ENCODE measurements around the gene CNTN4. TPM values are rescaled to one million over a fixed set of nuclear protein-coding genes. Genes with fewer than 3 reads are reported as not detected.

CNTN4 gene
- polyA plus RNA-seq, 1 donor (not counting 4 experiments of a cell fraction or from before 2014, with no cell fraction given), result not detected

DNA sequence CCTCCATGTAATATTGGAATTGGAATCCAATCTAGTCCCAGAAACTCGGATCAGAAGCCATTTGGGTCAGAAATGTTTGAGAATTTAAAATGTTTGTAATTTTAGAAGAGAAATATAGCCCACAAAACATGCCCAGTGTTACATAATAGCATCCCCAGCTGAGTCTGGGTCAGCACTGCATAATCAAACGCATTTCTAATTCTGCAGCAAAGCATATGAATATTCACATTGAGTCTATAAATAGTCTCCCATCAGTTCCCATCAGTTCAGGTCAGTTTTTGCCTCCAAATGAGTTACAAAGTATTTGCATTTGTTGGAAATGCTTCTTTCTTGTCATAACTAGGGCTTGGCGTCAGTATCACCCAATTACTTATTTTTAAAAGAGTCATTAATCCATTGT is 628.4 kb downstream of the CNTN4 start:
- H3K27me3 ChIP-seq (ENCODE audit: control insufficient read depth, extremely low read depth, insufficient read depth, low read length), result no peaks in the 10 kb centered on the region

GRCh38 chr3:2727610-2728318 is 629.1 kb downstream of the CNTN4 start:
- FAIRE-seq (no peak), DNase-seq (ENCODE audit: low read depth, low spot score) (no peak)
- no peak overlapping the region for H3K4me2 ChIP-seq (ENCODE audit: control insufficient read depth, extremely low read depth, insufficient read depth, low read depth, low read length)
- H3K4me1 ChIP-seq (ENCODE audit: control insufficient read depth, extremely low read depth, insufficient read depth, low read length), result no peaks in the 10 kb centered on the region
- no peaks in the 10 kb centered on the region for H3K9me3 ChIP-seq (ENCODE audit: control insufficient read depth, low read depth, low read length)
- dilution Hi-C loops (cut with MboI; ENCODE audit: extremely low pct_ligation_motif_present, low sequenced_read_pairs), result no loop called here
- H3K4me3 ChIP-seq (ENCODE audit: control insufficient read depth in 2 of 3, extremely low read depth in 1 of 3, insufficient read depth in 2 of 3, low read depth in 1 of 3, low read length in 3 of 3), result no peak overlapping the region
- no peak overlapping the region for H3K27ac ChIP-seq (ENCODE audit: control insufficient read depth, insufficient read depth, low read length)
- TF ChIP-seq EZH2 (IDR thresholded peaks at IDR 0.05; ENCODE audit: low read length) (no peak), CTCF (optimal IDR thresholded peaks at IDR 0.05 in 1 of 3, IDR thresholded peaks at IDR 0.05 in 1 of 3, conservative IDR thresholded peaks at IDR 0.05 in 1 of 3; ENCODE audit: extremely low read depth in 1 of 3, insufficient read depth in 2 of 3, low read length in 3 of 3) (no peak)
- H3K9me1 ChIP-seq (ENCODE audit: control insufficient read depth, extremely low read depth, insufficient read depth, low read length), result no peaks in the 10 kb centered on the region
- no peak overlapping the region for H2AFZ ChIP-seq (ENCODE audit: control insufficient read depth, low read length)
- H3K79me2 ChIP-seq (ENCODE audit: control insufficient read depth, insufficient read depth, low read length), result no peaks in the 10 kb centered on the region
- no peaks in the 10 kb centered on the region for H3K27me3 ChIP-seq (ENCODE audit: control insufficient read depth, extremely low read depth, insufficient read depth, low read length)
- H3K9ac ChIP-seq (ENCODE audit: control insufficient read depth, extremely low read depth, insufficient read depth, low read length), result no peak overlapping the region
- no peaks in the 10 kb centered on the region for H4K20me1 ChIP-seq (ENCODE audit: control insufficient read depth, extremely low read depth, insufficient read depth, low read length)
- no peaks in the 10 kb centered on the region for H3K36me3 ChIP-seq (ENCODE audit: control insufficient read depth in 2 of 2, extremely low read depth in 1 of 2, insufficient read depth in 2 of 2, low read length in 2 of 2)

More for the DNA sequence above, 628.4 kb downstream of the CNTN4 start:
- Histone ChIP-seq H3K27ac (ENCODE audit: control insufficient read depth, insufficient read depth, low read length) (no peak overlapping the region), H3K4me3 (ENCODE audit: control insufficient read depth in 2 of 3, extremely low read depth in 1 of 3, insufficient read depth in 2 of 3, low read depth in 1 of 3, low read length in 3 of 3) (no peak overlapping the region), H3K4me2 (ENCODE audit: control insufficient read depth, extremely low read depth, insufficient read depth, low read depth, low read length) (no peak overlapping the region), H3K9ac (ENCODE audit: control insufficient read depth, extremely low read depth, insufficient read depth, low read length) (no peak overlapping the region), H3K79me2 (ENCODE audit: control insufficient read depth, insufficient read depth, low read length) (no peaks in the 10 kb centered on the region), H3K9me3 (ENCODE audit: control insufficient read depth, low read depth, low read length) (no peaks in the 10 kb centered on the region), H3K9me1 (ENCODE audit: control insufficient read depth, extremely low read depth, insufficient read depth, low read length) (no peaks in the 10 kb centered on the region), H3K36me3 (ENCODE audit: control insufficient read depth in 2 of 2, extremely low read depth in 1 of 2, insufficient read depth in 2 of 2, low read length in 2 of 2) (no peaks in the 10 kb centered on the region), H2AFZ (ENCODE audit: control insufficient read depth, low read length) (no peak overlapping the region), H4K20me1 (ENCODE audit: control insufficient read depth, extremely low read depth, insufficient read depth, low read length) (no peaks in the 10 kb centered on the region), H3K4me1 (ENCODE audit: control insufficient read depth, extremely low read depth, insufficient read depth, low read length) (no peaks in the 10 kb centered on the region)
- TF ChIP-seq EZH2 (IDR thresholded peaks at IDR 0.05; ENCODE audit: low read length), result no peak
- dilution Hi-C loops (cut with MboI; ENCODE audit: extremely low pct_ligation_motif_present, low sequenced_read_pairs), result no loop called here
- no peak for FAIRE-seq
- no peak for DNase-seq (ENCODE audit: low read depth, low spot score)

DNA sequence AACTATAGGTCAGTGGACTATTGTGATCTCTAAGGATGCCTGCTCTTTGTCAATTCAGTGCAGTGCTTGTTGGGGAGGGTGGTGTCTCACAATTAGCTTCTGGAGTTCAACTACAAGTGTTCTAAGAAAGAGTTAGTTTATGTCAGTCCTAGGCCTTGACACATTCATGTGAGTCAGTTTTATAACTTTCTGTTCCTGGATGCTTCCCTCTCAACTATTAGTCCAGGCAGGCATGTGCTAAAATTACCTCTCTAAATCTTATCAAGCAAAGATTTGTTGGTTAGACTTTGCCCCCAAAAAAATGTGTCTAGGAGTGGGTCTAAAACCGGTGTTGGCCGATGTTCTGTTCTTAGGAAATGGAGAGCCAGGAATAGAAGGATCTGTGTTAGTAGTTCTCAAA is 633.2 kb downstream of the CNTN4 start:
- no peak overlapping the region for H3K4me3 ChIP-seq (ENCODE audit: control insufficient read depth in 2 of 3, extremely low read depth in 1 of 3, insufficient read depth in 2 of 3, low read depth in 1 of 3, low read length in 3 of 3)
- no peak for DNase-seq (ENCODE audit: low read depth, low spot score)
- no peak for FAIRE-seq
- H2AFZ ChIP-seq (ENCODE audit: control insufficient read depth, low read length), result no peak overlapping the region
- no peak overlapping the region for H3K9ac ChIP-seq (ENCODE audit: control insufficient read depth, extremely low read depth, insufficient read depth, low read length)
- no peaks in the 10 kb centered on the region for H3K9me1 ChIP-seq (ENCODE audit: control insufficient read depth, extremely low read depth, insufficient read depth, low read length)
- H3K4me2 ChIP-seq (ENCODE audit: control insufficient read depth, extremely low read depth, insufficient read depth, low read depth, low read length), result no peak overlapping the region
- no peaks in the 10 kb centered on the region for H3K27me3 ChIP-seq (ENCODE audit: control insufficient read depth, extremely low read depth, insufficient read depth, low read length)
- no peaks in the 10 kb centered on the region for H3K4me1 ChIP-seq (ENCODE audit: control insufficient read depth, extremely low read depth, insufficient read depth, low read length)
- no peaks in the 10 kb centered on the region for H3K79me2 ChIP-seq (ENCODE audit: control insufficient read depth, insufficient read depth, low read length)
- no peaks in the 10 kb centered on the region for H3K9me3 ChIP-seq (ENCODE audit: control insufficient read depth, low read depth, low read length)
- dilution Hi-C loops (cut with MboI; ENCODE audit: extremely low pct_ligation_motif_present, low sequenced_read_pairs), result no loop called here
- no peak overlapping the region for H3K27ac ChIP-seq (ENCODE audit: control insufficient read depth, insufficient read depth, low read length)
- no peaks in the 10 kb centered on the region for H4K20me1 ChIP-seq (ENCODE audit: control insufficient read depth, extremely low read depth, insufficient read depth, low read length)
- H3K36me3 ChIP-seq (ENCODE audit: control insufficient read depth in 2 of 2, extremely low read depth in 1 of 2, insufficient read depth in 2 of 2, low read length in 2 of 2), result no peaks in the 10 kb centered on the region
- TF ChIP-seq CTCF (optimal IDR thresholded peaks at IDR 0.05 in 1 of 3, IDR thresholded peaks at IDR 0.05 in 1 of 3, conservative IDR thresholded peaks at IDR 0.05 in 1 of 3; ENCODE audit: extremely low read depth in 1 of 3, insufficient read depth in 2 of 3, low read length in 3 of 3) (no peak), EZH2 (IDR thresholded peaks at IDR 0.05; ENCODE audit: low read length) (no peak)

Measured in keratinocyte (primary cell).